Right hindlimb (tissue), 1 donor: ENCODE measurements around the gene VPS8.
"Not testable (repeated sequence)": the region's sequence is repeated elsewhere in the genome, so short reads cannot be mapped to it uniquely, and the experiment has no call there.

Experiments
- DNase-seq: peaks from one replicate; pipeline ENCODE4 v3.0.0-alpha.2; 2018

Gene VPS8

GRCh38 chr3:185009650-185010049 lies 197.7 kb downstream of the VPS8 start:
- no peak for DNase-seq

- DNase-seq, result peak; percentile 31
Observed at GRCh38 chr3:185017584-185017983, 205.6 kb downstream of the VPS8 start.

- DNase-seq, result not testable (repeated sequence)
Observed at GRCh38 chr3:185017996-185018395, 206.0 kb downstream of the VPS8 start.

- DNase-seq, result no peak
Observed at GRCh38 chr3:185021256-185021655, 209.3 kb downstream of the VPS8 start.

GRCh38 chr3:185024406-185024805 lies 212.4 kb downstream of the VPS8 start:
- no peak for DNase-seq

- DNase-seq, result no peak
Observed at GRCh38 chr3:185024966-185025365, 213.0 kb downstream of the VPS8 start.

GRCh38 chr3:185028121-185028520 lies 216.2 kb downstream of the VPS8 start:
- DNase-seq, result no peak

- DNase-seq, result no peak
Observed at GRCh38 chr3:185029086-185029485, 217.1 kb downstream of the VPS8 start.

- DNase-seq, result no peak
Observed at GRCh38 chr3:185030399-185030798, 218.4 kb downstream of the VPS8 start.

- DNase-seq, result no peak
Observed at GRCh38 chr3:185030951-185031350, 219.0 kb downstream of the VPS8 start.

- DNase-seq, result no peak
Observed at GRCh38 chr3:185037801-185038200, 225.8 kb downstream of the VPS8 start.

- DNase-seq, result no peak
Observed at GRCh38 chr3:185040425-185040824, 228.5 kb downstream of the VPS8 start.

- DNase-seq, result no peak
Observed at GRCh38 chr3:185041540-185041939, 229.6 kb downstream of the VPS8 start.

GRCh38 chr3:185042312-185043050 lies 230.5 kb downstream of the VPS8 start:
- DNase-seq, result no peak

GRCh38 chr3:185046164-185046515 lies 234.2 kb downstream of the VPS8 start:
- no peak for DNase-seq

- no peak for DNase-seq
Observed at GRCh38 chr3:185046603-185047002, 234.6 kb downstream of the VPS8 start.

GRCh38 chr3:185049710-185050109 lies 237.7 kb downstream of the VPS8 start:
- no peak for DNase-seq

- DNase-seq, result no peak
Observed at GRCh38 chr3:185051801-185052200, 239.8 kb downstream of the VPS8 start.

GRCh38 chr3:185052631-185053030 lies 240.7 kb downstream of the VPS8 start:
- DNase-seq, result no peak

- no peak for DNase-seq
Observed at GRCh38 chr3:185056908-185057307, 244.9 kb downstream of the VPS8 start.

- DNase-seq, result no peak
Observed at GRCh38 chr3:185057829-185058228, 245.9 kb downstream of the VPS8 start.

- no peak for DNase-seq
Observed at GRCh38 chr3:185058796-185059195, 246.8 kb downstream of the VPS8 start.

GRCh38 chr3:185059766-185060165 lies 247.8 kb downstream of the VPS8 start:
- DNase-seq, result no peak

GRCh38 chr3:185060655-185061054 lies 248.7 kb downstream of the VPS8 start:
- no peak for DNase-seq

- DNase-seq, result no peak
Observed at GRCh38 chr3:185062191-185062590, 250.2 kb downstream of the VPS8 start.
